ENCODE data around the gene HOXA9.

GRCh38 chr7:27148756-27149641, 16.3 kb downstream of the HOXA9 start:
- TF ChIP-seq RAD21 (conservative IDR thresholded peaks at IDR 0.05 in 1 of 2, IDR thresholded peaks at IDR 0.05 in 1 of 2) (no peak), CTCF (IDR thresholded peaks at IDR 0.05) (no peak), JUNB (IDR thresholded peaks at IDR 0.05) (no peak), BCL3 (IDR thresholded peaks at IDR 0.05) (no peak), MAFK (IDR thresholded peaks at IDR 0.05; ENCODE audit: partially characterized antibody) (no peak), CEBPB (IDR thresholded peaks at IDR 0.05) (no peak), KDM5A (IDR thresholded peaks at IDR 0.05) (no peak), EP300 (IDR thresholded peaks at IDR 0.05) (no peak)
- TF ChIP-seq, protein P1, sequence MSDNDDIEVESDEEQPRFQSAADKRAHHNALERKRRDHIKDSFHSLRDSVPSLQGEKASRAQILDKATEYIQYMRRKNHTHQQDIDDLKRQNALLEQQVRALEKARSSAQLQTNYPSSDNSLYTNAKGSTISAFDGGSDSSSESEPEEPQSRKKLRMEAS (IDR thresholded peaks at IDR 0.05): no peak

Data from A549 (cell line).